Upper lobe of right lung (tissue), 1 donor: ENCODE data around the gene SETD3. TPM values are rescaled to one million over a fixed set of nuclear protein-coding genes. Genes with fewer than 3 reads are reported as not detected.

Experiments used
- ATAC-seq: fragments of 200-7000 bp; cut with Tn5 transposase; one replicate; pipeline ENCODE4 v1.9.1; 2020; ENCODE audit warnings: mild to moderate bottlenecking, moderate library complexity
- DNase-seq: peaks from one replicate; pipeline ENCODE4 v3.0.0-alpha.2; 2020
- H3K27ac ChIP-seq: fragments of 200-600 bp; one replicate; pipeline ENCODE4 v1.8.0; 2022
- H3K27me3 ChIP-seq: fragments of 200-600 bp; one replicate; pipeline ENCODE4 v1.8.0; 2022; ENCODE audit warnings: mild to moderate bottlenecking
- H3K36me3 ChIP-seq: fragments of 200-600 bp; one replicate; pipeline ENCODE4 v1.8.0; 2022
- H3K4me1 ChIP-seq: fragments of 200-600 bp; one replicate; pipeline ENCODE4 v1.8.0; 2022
- H3K4me3 ChIP-seq: fragments of 200-600 bp; one replicate; pipeline ENCODE4 v1.8.0; 2022; ENCODE audit warnings: mild to moderate bottlenecking
- H3K9me3 ChIP-seq: fragments of 200-600 bp; one replicate; pipeline ENCODE4 v1.8.0; 2022
- CTCF ChIP-seq: fragments of 200-600 bp; IDR thresholded peaks from one replicate; pipeline ENCODE4 v1.8.0; 2022; ENCODE audit warnings: antibody characterized with exemption
- intact Hi-C: fragments of 100-400 bp; cut with DNase I; formaldehyde crosslinking; loops from one replicate; pipeline ENCODE4 v1.11.0; 2022
- total RNA-seq: library from RNA; stranded (reverse); fragmentation: NEBNext Ultra II Directional; extraction: Animal tissue kit (Norgen Biotek cat#: 25700); gene quantifications from one replicate; pipeline ENCODE4 v1.2.1, GENCODE V29; 2021
- donor health status: DM: no; HTN: yes; CAD: no; lungs with severe emphysema.

Gene SETD3
- total RNA-seq, 1 donor from 2014 or later: 90.3 TPM

- no peak overlapping the region for H3K27ac ChIP-seq
- DNase-seq: no peak
Measured at GRCh38 chr14:99507860-99508640, 27.4 kb upstream of the SETD3 start.

DNA sequence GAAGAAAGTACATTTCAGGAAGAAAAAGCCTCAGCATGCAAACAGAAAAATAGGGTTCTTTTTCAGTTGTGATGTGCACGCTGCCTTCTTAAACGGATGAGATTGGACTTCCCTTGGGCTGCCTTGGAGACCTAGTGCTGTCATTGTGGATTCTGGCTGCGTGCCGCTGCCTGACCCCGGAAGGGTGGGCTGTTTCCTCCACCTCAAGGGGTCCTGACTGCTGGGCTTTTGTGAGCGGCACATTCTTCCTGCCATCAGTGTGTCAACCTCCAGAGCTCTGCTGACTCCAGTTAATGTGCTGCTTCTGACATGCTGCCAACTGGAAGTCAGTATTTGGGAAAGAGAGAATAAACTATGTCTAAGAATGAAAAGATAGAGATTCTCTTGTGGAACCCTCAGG is 25.6 kb upstream of the SETD3 start:
- no peaks in the 10 kb centered on the region for H3K27me3 ChIP-seq
- ATAC-seq (no peak), DNase-seq (no peak)
- intact Hi-C loops: no loop called here
- no peaks in the 10 kb centered on the region for H3K4me1 ChIP-seq
- H3K27ac ChIP-seq: no peak overlapping the region
- peaks cover 95% of the 10 kb centered on the region for H3K36me3 ChIP-seq
- H3K4me3 ChIP-seq: no peak overlapping the region
- H3K9me3 ChIP-seq: no peaks in the 10 kb centered on the region
- TF ChIP-seq CTCF: no peak

More at GRCh38 chr14:99507860-99508640, 27.4 kb upstream of the SETD3 start:
- Histone ChIP-seq H3K36me3 (peaks cover 89% of the 10 kb centered on the region), H3K4me3 (no peak overlapping the region), H3K9me3 (no peaks in the 10 kb centered on the region), H3K27me3 (no peaks in the 10 kb centered on the region), H3K4me1 (no peaks in the 10 kb centered on the region)
- no peak for ATAC-seq
- intact Hi-C loops: no loop called here
- no peak for TF ChIP-seq CTCF

DNA sequence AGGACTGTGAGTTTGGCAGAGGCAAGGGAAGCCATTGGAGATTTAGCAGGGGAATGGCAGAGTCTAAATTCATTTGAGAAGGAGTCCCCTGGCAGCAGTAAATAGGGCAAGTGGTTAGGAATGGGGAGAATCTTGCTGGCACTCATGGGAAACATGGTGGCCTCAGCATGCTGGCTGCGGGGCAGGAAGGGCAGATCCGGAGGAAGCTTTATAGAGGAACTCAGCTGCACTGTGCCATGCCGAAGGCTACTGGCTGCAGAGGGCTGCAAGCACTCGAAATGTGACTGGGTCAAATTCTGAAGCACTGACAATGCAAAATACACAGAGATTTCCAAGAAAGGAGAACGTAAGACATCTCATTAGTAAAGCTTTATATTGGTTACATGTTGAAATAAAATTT is 24.4 kb upstream of the SETD3 start:
- intact Hi-C loops: no loop called here
- no peaks in the 10 kb centered on the region for H3K27me3 ChIP-seq
- no peak for TF ChIP-seq CTCF
- DNase-seq: no peak
- H3K4me3 ChIP-seq: no peak overlapping the region
- no peak for ATAC-seq
- H3K36me3 ChIP-seq: peaks cover 99% of the 10 kb centered on the region
- no peak overlapping the region for H3K27ac ChIP-seq
- no peaks in the 10 kb centered on the region for H3K4me1 ChIP-seq
- H3K9me3 ChIP-seq: no peaks in the 10 kb centered on the region

DNA sequence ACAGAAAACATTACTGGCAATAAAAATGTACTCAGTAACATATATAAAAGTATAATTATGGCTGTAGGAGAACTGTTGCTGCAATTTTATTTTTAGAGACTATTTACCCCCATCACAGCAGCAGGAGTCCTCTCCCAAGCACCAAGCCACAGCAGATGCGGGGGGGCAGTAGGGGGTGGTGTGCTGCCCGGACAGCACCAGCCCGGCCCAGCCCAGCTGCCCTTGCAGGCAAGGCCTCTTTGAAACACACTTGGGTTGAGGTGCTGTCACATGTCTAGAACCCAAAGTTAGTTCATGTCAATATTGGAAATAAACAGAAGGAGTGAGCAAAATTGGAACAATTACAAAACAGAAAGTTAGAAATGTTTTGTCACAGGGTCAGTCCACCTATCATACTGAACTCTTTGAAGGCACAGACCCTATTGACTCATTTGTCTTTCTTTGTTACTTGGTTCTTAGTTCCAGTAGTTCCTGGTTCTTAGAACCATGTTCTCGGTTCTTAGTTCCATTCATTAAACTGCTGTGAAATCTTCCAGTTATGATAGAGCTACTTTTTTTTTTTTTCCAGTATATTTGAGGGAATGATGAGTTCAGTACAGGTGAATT is 23.3 kb upstream of the SETD3 start:
- Histone ChIP-seq H3K4me3 (no peak overlapping the region), H3K4me1 (no peaks in the 10 kb centered on the region), H3K36me3 (peaks cover 94% of the 10 kb centered on the region), H3K9me3 (no peaks in the 10 kb centered on the region), H3K27me3 (no peaks in the 10 kb centered on the region), H3K27ac (no peak overlapping the region)
- no peak for ATAC-seq
- peak; percentile 36 for DNase-seq
- intact Hi-C loops: no loop called here
- TF ChIP-seq CTCF: no peak

- intact Hi-C loops: no loop called here
Measured at GRCh38 chr14:99502989-99503421, 22.3 kb upstream of the SETD3 start.

More at GRCh38 chr14:99502989-99503421, 22.3 kb upstream of the SETD3 start:
- ATAC-seq: no peak
- Histone ChIP-seq H3K4me1 (no peaks in the 10 kb centered on the region), H3K27me3 (no peaks in the 10 kb centered on the region), H3K9me3 (no peaks in the 10 kb centered on the region), H3K4me3 (no peak overlapping the region), H3K27ac (no peak overlapping the region), H3K36me3 (peaks cover 94% of the 10 kb centered on the region)
- DNase-seq: peak; percentile 48
- TF ChIP-seq CTCF: no peak
